Measurements from ENCODE around the gene DGCR6L. TPM values are rescaled to one million over a fixed set of nuclear protein-coding genes. Genes with fewer than 3 reads are reported as not detected.
"Not testable (repeated sequence)": the region's sequence is repeated elsewhere in the genome, so short reads cannot be mapped to it uniquely, and the experiment has no call there.

DGCR6L gene
- total RNA-seq, 2 donors from 2014 or later = 29.2 to 31.7 TPM

GRCh38 chr22:20289182-20290044 is 30.4 kb downstream of the DGCR6L start:
- not testable (repeated sequence) for H3K36me3 Mint-ChIP-seq (ENCODE audit: low read depth); H3K27me3 Mint-ChIP-seq; H3K27ac Mint-ChIP-seq; DNase-seq; H3K9me3 ChIP-seq (ENCODE audit: control insufficient read depth, low read length, poor library complexity, severe bottlenecking); ATAC-seq; H3K4me3 Mint-ChIP-seq; H3K4me1 Mint-ChIP-seq

DNA sequence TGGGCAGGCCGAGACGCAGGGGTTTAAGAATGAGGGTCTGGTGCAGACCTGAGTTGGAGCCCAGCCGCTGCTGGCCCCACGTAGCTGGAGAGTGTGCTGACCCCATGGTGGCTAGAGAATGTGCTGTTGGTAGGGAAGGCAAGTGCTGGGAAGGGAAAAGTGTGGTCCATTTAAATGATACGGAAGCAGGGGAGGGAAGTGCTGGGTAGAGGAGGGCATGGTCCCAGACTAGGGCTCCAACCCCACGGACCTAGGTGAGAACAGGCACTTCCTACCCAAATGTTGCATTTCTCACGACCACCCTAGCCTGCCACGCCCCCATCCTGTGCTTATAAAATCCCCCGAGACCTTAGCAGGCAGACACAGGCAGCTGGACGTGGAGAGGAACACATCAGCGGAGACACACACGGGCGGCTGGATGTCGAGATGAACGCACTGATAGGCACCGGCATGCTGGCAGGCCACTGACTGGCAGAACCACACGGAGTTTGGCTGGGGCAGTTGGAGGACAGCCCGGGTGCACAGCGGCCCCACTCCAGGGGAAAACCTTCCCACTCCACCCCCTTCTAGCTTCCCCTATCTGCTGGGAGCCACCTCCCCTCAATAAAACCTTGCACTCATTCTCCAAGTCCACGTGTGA is 33.0 kb downstream of the DGCR6L start:
- not testable (repeated sequence) for H3K9me3 ChIP-seq (ENCODE audit: control insufficient read depth, low read length, poor library complexity, severe bottlenecking); ATAC-seq; H3K4me3 Mint-ChIP-seq; H3K27me3 Mint-ChIP-seq; DNase-seq; H3K36me3 Mint-ChIP-seq (ENCODE audit: low read depth); H3K4me1 Mint-ChIP-seq; H3K27ac Mint-ChIP-seq

DNA sequence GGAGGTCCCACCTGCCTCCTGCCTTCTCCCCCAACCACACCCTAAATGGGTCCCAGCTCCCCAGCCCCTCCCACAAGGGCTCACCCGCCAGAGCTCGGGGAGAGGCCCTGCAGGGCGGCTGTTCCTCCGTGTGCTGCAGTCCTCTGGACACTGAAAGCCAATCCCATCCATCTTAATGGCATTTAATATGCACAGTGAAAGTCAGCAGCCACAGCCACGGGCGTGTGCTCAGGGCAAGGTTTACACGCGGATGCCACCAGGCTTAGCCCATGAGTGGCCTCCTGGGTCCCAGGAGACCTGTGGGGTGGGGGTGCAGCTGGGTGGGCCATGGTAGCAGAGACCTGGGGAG is 33.6 kb downstream of the DGCR6L start:
- not testable (repeated sequence) for H3K27ac Mint-ChIP-seq; H3K4me3 Mint-ChIP-seq; ATAC-seq; H3K4me1 Mint-ChIP-seq; H3K36me3 Mint-ChIP-seq (ENCODE audit: low read depth); DNase-seq; H3K27me3 Mint-ChIP-seq; H3K9me3 ChIP-seq (ENCODE audit: control insufficient read depth, low read length, poor library complexity, severe bottlenecking)

- H3K36me3 Mint-ChIP-seq (ENCODE audit: low read depth); H3K27ac Mint-ChIP-seq; H3K4me1 Mint-ChIP-seq; H3K4me3 Mint-ChIP-seq; H3K27me3 Mint-ChIP-seq; H3K9me3 ChIP-seq (ENCODE audit: control insufficient read depth, low read length, poor library complexity, severe bottlenecking): not testable (repeated sequence)
- peak; percentile 82 for ATAC-seq
- DNase-seq = peak; percentile 56 to 66 (median 63)
These were observed 34.2 kb downstream of the DGCR6L start for GRCh38 chr22:20285473-20286311.

DNA sequence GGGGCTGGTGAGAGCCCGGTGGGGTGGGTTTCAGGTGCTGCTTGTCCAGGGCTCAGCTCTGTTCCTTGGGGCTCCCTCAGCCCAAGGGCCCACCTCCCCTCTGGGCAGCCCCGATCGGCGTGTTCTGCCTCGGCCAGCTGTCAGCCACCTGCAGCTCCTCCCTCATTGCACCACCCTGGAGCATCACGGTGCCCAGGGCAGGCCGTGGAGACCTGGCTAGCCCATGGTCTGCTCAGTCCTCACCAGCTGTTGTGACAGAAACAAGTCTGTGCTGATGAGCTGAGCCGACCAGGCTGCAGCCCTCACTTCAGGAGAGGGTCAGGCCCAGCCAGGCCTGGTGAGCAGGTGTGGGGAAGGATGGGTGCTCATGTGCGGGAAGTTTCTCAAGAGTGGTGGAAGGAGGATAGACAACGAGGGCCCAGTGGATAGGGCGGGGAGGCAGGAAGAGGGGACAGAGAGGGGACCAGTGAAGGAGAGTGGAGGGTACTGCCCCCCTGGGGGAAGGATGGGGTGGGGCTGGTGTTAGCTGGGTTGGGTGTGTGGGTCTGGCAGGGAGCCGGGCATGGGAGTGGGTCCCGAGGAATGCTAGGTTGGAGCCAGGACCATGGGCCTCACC is 35.3 kb downstream of the DGCR6L start:
- H3K9me3 ChIP-seq (ENCODE audit: control insufficient read depth, low read length, poor library complexity, severe bottlenecking) = no peaks in the 10 kb centered on the region
- H3K36me3 Mint-ChIP-seq (ENCODE audit: low read depth) = no peaks in the 10 kb centered on the region
- H3K27me3 Mint-ChIP-seq = peaks cover 4% of the 10 kb centered on the region
- ATAC-seq (no peak), DNase-seq (no peak)
- no peak overlapping the region for H3K4me3 Mint-ChIP-seq
- H3K4me1 Mint-ChIP-seq = peaks cover 2% of the 10 kb centered on the region
- H3K27ac Mint-ChIP-seq = no peak overlapping the region

GRCh38 chr22:20283674-20284066 is 36.2 kb downstream of the DGCR6L start:
- Mint-ChIP-seq H3K4me3 (no peak overlapping the region), H3K36me3 (ENCODE audit: low read depth) (no peaks in the 10 kb centered on the region), H3K27me3 (peaks cover 8% of the 10 kb centered on the region), H3K27ac (no peak overlapping the region), H3K4me1 (peaks cover 4% of the 10 kb centered on the region)
- DNase-seq (no peak), ATAC-seq (no peak)
- H3K9me3 ChIP-seq (ENCODE audit: control insufficient read depth, low read length, poor library complexity, severe bottlenecking) = no peaks in the 10 kb centered on the region

DNA sequence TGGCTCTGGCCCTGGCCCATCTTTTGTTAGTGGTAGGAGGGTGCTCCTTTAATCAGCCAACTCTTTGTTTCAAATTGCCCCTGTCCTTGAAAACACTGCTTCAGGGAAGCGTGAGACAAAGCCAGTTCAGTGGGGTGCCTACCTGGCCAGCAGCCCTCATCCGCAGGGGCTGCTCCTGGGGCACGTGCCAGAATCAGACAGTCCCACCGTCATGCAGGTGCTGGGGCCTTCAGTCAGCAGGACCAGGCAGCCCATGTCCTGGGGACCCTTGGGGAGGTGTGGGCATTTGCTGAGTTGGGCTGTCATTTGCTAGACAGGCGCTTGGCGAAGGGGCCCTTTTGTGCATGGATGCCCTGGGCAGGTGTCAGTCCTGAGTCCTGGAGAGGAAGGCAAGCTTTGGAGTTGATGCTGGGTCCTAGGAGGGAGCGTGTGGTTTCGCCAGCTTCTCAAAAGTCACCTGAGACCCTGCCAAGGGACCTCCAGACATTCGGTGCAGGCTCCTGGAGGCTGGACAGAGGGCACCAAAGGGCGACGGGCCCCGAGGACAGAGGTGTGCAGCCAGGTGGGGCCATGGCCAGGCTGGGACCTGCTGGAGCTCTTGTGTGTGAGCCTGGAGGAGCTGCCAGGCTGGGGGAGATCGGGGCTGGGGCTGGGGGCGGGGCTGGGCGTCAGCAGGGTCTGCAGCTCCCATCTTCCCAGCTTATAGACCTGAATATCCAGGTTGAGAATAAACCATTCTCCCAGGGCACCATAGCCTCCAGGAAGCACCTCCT is 36.8 kb downstream of the DGCR6L start:
- H3K27ac Mint-ChIP-seq = peak overlapping the region; percentile 27
- no peaks in the 10 kb centered on the region for H3K36me3 Mint-ChIP-seq (ENCODE audit: low read depth)
- H3K9me3 ChIP-seq (ENCODE audit: control insufficient read depth, low read length, poor library complexity, severe bottlenecking) = no peaks in the 10 kb centered on the region
- H3K4me3 Mint-ChIP-seq = no peak overlapping the region
- H3K27me3 Mint-ChIP-seq = peaks cover 8% of the 10 kb centered on the region
- ATAC-seq (no peak), DNase-seq (no peak)
- peaks cover 4% of the 10 kb centered on the region for H3K4me1 Mint-ChIP-seq

- Mint-ChIP-seq H3K27me3 (peaks cover 8% of the 10 kb centered on the region), H3K27ac (no peak overlapping the region), H3K4me3 (no peak overlapping the region), H3K4me1 (peaks cover 4% of the 10 kb centered on the region), H3K36me3 (ENCODE audit: low read depth) (no peaks in the 10 kb centered on the region)
- no peaks in the 10 kb centered on the region for H3K9me3 ChIP-seq (ENCODE audit: control insufficient read depth, low read length, poor library complexity, severe bottlenecking)
- ATAC-seq (no peak), DNase-seq (no peak)
These were observed 38.0 kb downstream of the DGCR6L start for GRCh38 chr22:20281891-20282290.

DNA sequence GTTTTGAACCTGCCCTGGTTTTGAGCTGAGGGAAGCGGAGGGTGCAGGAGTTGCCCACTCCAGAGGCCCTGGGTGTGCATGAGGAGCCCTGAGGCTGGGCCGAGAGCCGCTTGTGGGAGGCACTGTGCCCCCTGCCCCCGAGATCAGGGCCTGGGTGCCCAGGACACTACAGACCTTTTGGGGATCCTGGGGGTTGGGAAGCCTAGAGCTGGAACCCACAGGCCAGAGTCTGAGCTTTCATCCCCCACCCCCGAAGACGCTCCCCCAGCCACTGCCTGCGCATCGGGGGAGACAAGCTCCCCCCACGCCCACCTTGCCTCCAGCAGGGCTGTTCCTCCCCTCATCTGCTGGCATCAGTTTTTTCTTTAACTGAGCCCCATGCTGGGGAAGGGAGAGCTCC is 38.4 kb downstream of the DGCR6L start:
- H3K9me3 ChIP-seq (ENCODE audit: control insufficient read depth, low read length, poor library complexity, severe bottlenecking); H3K36me3 Mint-ChIP-seq (ENCODE audit: low read depth); H3K27me3 Mint-ChIP-seq; ATAC-seq; H3K4me1 Mint-ChIP-seq; H3K27ac Mint-ChIP-seq; DNase-seq; H3K4me3 Mint-ChIP-seq: not testable (repeated sequence)

DNA sequence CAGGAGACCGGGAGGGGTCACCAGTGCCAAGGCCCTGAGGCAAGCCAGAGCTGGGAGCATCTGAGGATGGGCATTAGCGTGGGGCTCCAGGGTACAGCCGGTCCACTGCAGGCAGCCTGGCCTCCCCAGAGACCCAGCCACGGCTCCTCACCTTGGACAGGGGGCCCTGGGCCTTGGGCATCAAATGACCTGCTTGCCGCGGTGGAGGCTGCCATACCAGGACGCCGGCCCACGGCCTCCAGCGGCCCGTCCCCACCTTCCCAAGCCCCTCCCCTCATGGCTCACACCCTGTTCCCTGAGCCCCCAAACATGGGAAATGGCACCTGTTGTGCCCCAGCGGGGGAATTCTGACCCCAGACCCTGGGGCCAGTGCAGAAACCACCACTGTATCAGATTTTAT is 39.0 kb downstream of the DGCR6L start:
- Mint-ChIP-seq H3K4me1 (peaks cover 4% of the 10 kb centered on the region), H3K36me3 (ENCODE audit: low read depth) (no peaks in the 10 kb centered on the region), H3K4me3 (no peak overlapping the region), H3K27ac (no peak overlapping the region), H3K27me3 (peaks cover 8% of the 10 kb centered on the region)
- ATAC-seq (no peak), DNase-seq (no peak)
- no peaks in the 10 kb centered on the region for H3K9me3 ChIP-seq (ENCODE audit: control insufficient read depth, low read length, poor library complexity, severe bottlenecking)

GRCh38 chr22:20280163-20280562 is 39.7 kb downstream of the DGCR6L start:
- not testable (repeated sequence) for H3K36me3 Mint-ChIP-seq (ENCODE audit: low read depth); DNase-seq; H3K9me3 ChIP-seq (ENCODE audit: control insufficient read depth, low read length, poor library complexity, severe bottlenecking); ATAC-seq; H3K4me3 Mint-ChIP-seq; H3K27ac Mint-ChIP-seq; H3K27me3 Mint-ChIP-seq; H3K4me1 Mint-ChIP-seq

GRCh38 chr22:20279662-20280134 is 40.2 kb downstream of the DGCR6L start:
- H3K27ac Mint-ChIP-seq = no peak overlapping the region
- no peak overlapping the region for H3K4me3 Mint-ChIP-seq
- DNase-seq = no peak
- no peaks in the 10 kb centered on the region for H3K36me3 Mint-ChIP-seq (ENCODE audit: low read depth)
- ATAC-seq = no peak
- H3K4me1 Mint-ChIP-seq = peaks cover 4% of the 10 kb centered on the region
- H3K27me3 Mint-ChIP-seq = peaks cover 8% of the 10 kb centered on the region
- no peaks in the 10 kb centered on the region for H3K9me3 ChIP-seq (ENCODE audit: control insufficient read depth, low read length, poor library complexity, severe bottlenecking)
